K562 (cell line): Measurements from ENCODE around the gene MRGPRF. TPM values are rescaled to one million over a fixed set of nuclear protein-coding genes. Genes with fewer than 3 reads are reported as not detected.

ENCODE experiments used
- KAT7 ChIP-seq: sonication (generic); formaldehyde crosslinking; IDR thresholded peaks from 2 replicates; pipeline ENCODE4 v1.8.0; 2022; ENCODE audit warnings: missing genetic modification reagents, mild to moderate bottlenecking, borderline replicate concordance
- MCM3 ChIP-seq: fragments of 450-650 bp; IDR thresholded peaks from 2 replicates; pipeline ENCODE4 v1.6.1; 2016
- PTTG1 ChIP-seq: fragments of 450-650 bp; IDR thresholded peaks from 2 replicates; pipeline ENCODE4 v1.6.1; 2016; ENCODE audit warnings: low read depth, mild to moderate bottlenecking, missing genetic modification characterization, missing compliant biosample characterization
- UBTF ChIP-seq, 2 experiments: IDR thresholded peaks; 2 replicates each; pipeline ENCODE4 v1.6.1; 2012; ENCODE audit warnings: improper control_type of control experiment in 2 of 2, low read depth in 2 of 2, low read length in 2 of 2, borderline replicate concordance in 1 of 2
- ZBTB5 ChIP-seq: fragments of 450-650 bp; IDR thresholded peaks from 2 replicates; pipeline ENCODE4 v1.6.1; 2017; ENCODE audit warnings: antibody characterized with exemption
- ZHX1 ChIP-seq: fragments of 150-350 bp; conservative IDR thresholded peaks from 2 replicates; pipeline ENCODE4 v1.6.1; 2014; ENCODE audit warnings: low read length
- ZNF253 ChIP-seq: fragments of 250-450 bp; sonication (Bioruptor Pico); conservative IDR thresholded peaks from 2 replicates; pipeline ENCODE4 v1.6.1; 2021; ENCODE audit warnings: mild to moderate bottlenecking
- ZNF318 ChIP-seq, 2 experiments: fragments of 450-650 bp; IDR thresholded peaks; 2 replicates each; pipeline ENCODE4 v1.6.1; 2016; ENCODE audit warnings: mild to moderate bottlenecking in 2 of 2, borderline replicate concordance in 1 of 2, low read depth in 1 of 2, moderate library complexity in 1 of 2
- ZNF57 ChIP-seq: fragments of 450-650 bp; formaldehyde crosslinking; IDR thresholded peaks from 2 replicates; pipeline ENCODE4 v1.4.0; 2020; ENCODE audit warnings: mild to moderate bottlenecking, moderate library complexity
- polyA plus RNA-seq, 8 experiments: library from polyadenylated mRNA; depleted of rRNA in 4 of 8; stranded (reverse) in 5 of 8; unstranded in 3 of 8; fragments of >200 nt; fragmentation: Nextera tagmentation in 2 of 8; fragmentation: Illumina TruSeq in 1 of 8; extraction: Ambion mirVana in 2 of 8; extraction: Trizol in 1 of 8; gene quantifications; 2 replicates each; pipeline versions ENCODE4 v1.2.1 to v1.2.3, GENCODE V29; 2011 to 2014; ENCODE audit warnings: inconsistent platforms in 1 of 8, missing spikeins in 1 of 8
- total RNA-seq, 7 experiments: library from RNA; depleted of rRNA in 6 of 7; stranded (reverse); fragments of >200 nt in 6 of 7; fragmentation: Illumina TruSeq in 2 of 7; extraction: Trizol in 2 of 7; gene quantifications; 2 replicates each; pipeline versions ENCODE4 v1.2.1 to v1.2.3, GENCODE V29; 2011 to 2021; ENCODE audit warnings: low replicate concordance in 1 of 7

MRGPRF gene
- total and polyA plus RNA-seq, 9 of the 15 experiments (the other 6 are each of a cell fraction or from before 2014, with no cell fraction given), result not detected

GRCh38 chr11:68989936-68990606 is 23.0 kb downstream of the MRGPRF start (continued):
- no peak for TF ChIP-seq ZHX1
- TF ChIP-seq ZBTB5, result no peak
- no peak for TF ChIP-seq ZNF57 (CRISPR knock-in tag)
- no peak for TF ChIP-seq KAT7 (CRISPR knock-in tag)
- TF ChIP-seq ZNF318 (IDR thresholded peaks at IDR 0.05; ENCODE audit: borderline replicate concordance in 1 of 2, low read depth in 1 of 2), result no peak
- no peak for TF ChIP-seq ZNF253 (CRISPR knock-in tag)
- TF ChIP-seq MCM3, result no peak
- no peak for TF ChIP-seq UBTF (IDR thresholded peaks at IDR 0.05; ENCODE audit: borderline replicate concordance in 1 of 2, low read depth in 2 of 2, low read length in 2 of 2)
- no peak for TF ChIP-seq PTTG1 (tag)
